PC-3 (cell line): Measurements from ENCODE around the gene CFAP46. TPM values are rescaled to one million over a fixed set of nuclear protein-coding genes. Genes with fewer than 3 reads are reported as not detected.
"Not testable (repeated sequence)": the region's sequence is repeated elsewhere in the genome, so short reads cannot be mapped to it uniquely, and the experiment has no call there.

ENCODE experiments used
- ATAC-seq: fragments of 200-7000 bp; cut with Tn5 transposase; 2 replicates; pipeline ENCODE4 v1.9.1; 2020; ENCODE audit warnings: mild to moderate bottlenecking, moderate library complexity
- BruUV-seq: library from RNA; stranded (reverse); fragments of 400-500 nt; replicated peaks from 2 replicates; lab custom pipeline; 2021; lab: Mats Ljungman, UMichigan
- CTCF ChIA-PET: fragments of 300-600 bp; sonication (Branson Sonifier 250); formaldehyde crosslinking; loops from one replicate; lab custom pipeline; 2022; ENCODE audit warnings: antibody characterized with exemption; lab: Charles Lee
- POLR2A ChIA-PET: fragments of 300-600 bp; sonication (Branson Sonifier 250); formaldehyde crosslinking; loops from one replicate; lab custom pipeline; 2022; ENCODE audit warnings: antibody characterized with exemption; ENCODE audit not compliant: unreplicated experiment; lab: Charles Lee
- DNase-seq: peaks from one replicate; pipeline ENCODE4 v3.0.0-alpha.2; 2015
- H2AFZ ChIP-seq: fragments of 300-600 bp; sonication (generic); 2 replicates; pipeline ENCODE4 v1.6.0; 2016; ENCODE audit warnings: antibody characterized with exemption, low read length
- H3F3A ChIP-seq: fragments of 300-600 bp; sonication (generic); one replicate; pipeline ENCODE4 v1.6.0; 2017; ENCODE audit warnings: antibody characterized with exemption, low read length, control low read depth, mild to moderate bottlenecking; ENCODE audit not compliant: unreplicated experiment
- H3K27ac ChIP-seq: fragments of 300-600 bp; sonication (generic); 2 replicates; pipeline ENCODE4 v1.5.1; 2016; ENCODE audit warnings: mild to moderate bottlenecking, low read length
- H3K27me3 ChIP-seq: fragments of 300-600 bp; sonication (generic); 2 replicates; pipeline ENCODE4 v1.6.1; 2016; ENCODE audit warnings: low read length, mixed read lengths
- H3K36me3 ChIP-seq: fragments of 300-600 bp; sonication (generic); 2 replicates; pipeline ENCODE4 v1.6.1; 2016; ENCODE audit warnings: low read depth, mixed run types, low read length, mixed read lengths
- H3K4me1 ChIP-seq: fragments of 300-600 bp; sonication (generic); 2 replicates; pipeline ENCODE4 v1.5.1; 2016; ENCODE audit warnings: low read length; ENCODE audit not compliant: insufficient read depth
- H3K4me2 ChIP-seq: fragments of 300-600 bp; sonication (generic); 2 replicates; pipeline ENCODE4 v1.6.0; 2016; ENCODE audit warnings: low read length
- H3K4me3 ChIP-seq: fragments of 300-600 bp; sonication (generic); 2 replicates; pipeline ENCODE4 v1.5.1; 2016; ENCODE audit warnings: mild to moderate bottlenecking, low read length, mixed read lengths
- H3K79me2 ChIP-seq: fragments of 300-600 bp; sonication (generic); 2 replicates; pipeline ENCODE4 v1.6.1; 2017; ENCODE audit warnings: low read length, mixed read lengths
- H3K9ac ChIP-seq: fragments of 300-600 bp; sonication (generic); 2 replicates; pipeline ENCODE4 v1.6.0; 2016; ENCODE audit warnings: mild to moderate bottlenecking, low read length
- H3K9me2 ChIP-seq: fragments of 300-600 bp; sonication (generic); replicated peaks from 2 replicates; pipeline ENCODE4 v1.6.1; 2016; ENCODE audit warnings: mixed run types, low read length, mixed read lengths
- H3K9me3 ChIP-seq: fragments of 300-600 bp; sonication (generic); 2 replicates; pipeline ENCODE4 v1.6.1; 2016; ENCODE audit warnings: low read length, mixed read lengths
- H4K20me1 ChIP-seq: fragments of 300-600 bp; sonication (generic); 2 replicates; pipeline ENCODE4 v1.6.1; 2016; ENCODE audit warnings: low read length, mixed read lengths
- EZH2 ChIP-seq: fragments of 300-600 bp; sonication (generic); IDR thresholded peaks from one replicate; pipeline ENCODE4 v1.6.1; 2017; ENCODE audit warnings: antibody characterized with exemption, mild to moderate bottlenecking, low read length; ENCODE audit not compliant: unreplicated experiment
- EZH2phosphoT487 ChIP-seq: fragments of 300-600 bp; sonication (generic); IDR thresholded peaks from 2 replicates; pipeline ENCODE4 v1.6.1; 2018; ENCODE audit warnings: mild to moderate bottlenecking, antibody characterized with exemption, low read length, borderline replicate concordance
- intact Hi-C: fragments of 100-400 bp; cut with micrococcal nuclease; formaldehyde crosslinking; loops from 2 replicates; pipeline ENCODE4 v1.9.0; 2023
- total RNA-seq: library from RNA; depleted of rRNA; stranded (reverse); fragments of >200 nt; gene quantifications from 2 replicates; pipeline ENCODE4 v1.2.3, GENCODE V29; 2014
- TF ChIP-seq, protein P1 (sequence below): fragments of 300-600 bp; sonication (generic); conservative IDR thresholded peaks from 2 replicates; pipeline ENCODE4 v1.5.1; 2017; ENCODE audit warnings: antibody characterized with exemption, low read depth, mild to moderate bottlenecking, low read length

Gene CFAP46
- total RNA-seq, 1 experiment from 2014 or later, result 0.04 TPM

DNA sequence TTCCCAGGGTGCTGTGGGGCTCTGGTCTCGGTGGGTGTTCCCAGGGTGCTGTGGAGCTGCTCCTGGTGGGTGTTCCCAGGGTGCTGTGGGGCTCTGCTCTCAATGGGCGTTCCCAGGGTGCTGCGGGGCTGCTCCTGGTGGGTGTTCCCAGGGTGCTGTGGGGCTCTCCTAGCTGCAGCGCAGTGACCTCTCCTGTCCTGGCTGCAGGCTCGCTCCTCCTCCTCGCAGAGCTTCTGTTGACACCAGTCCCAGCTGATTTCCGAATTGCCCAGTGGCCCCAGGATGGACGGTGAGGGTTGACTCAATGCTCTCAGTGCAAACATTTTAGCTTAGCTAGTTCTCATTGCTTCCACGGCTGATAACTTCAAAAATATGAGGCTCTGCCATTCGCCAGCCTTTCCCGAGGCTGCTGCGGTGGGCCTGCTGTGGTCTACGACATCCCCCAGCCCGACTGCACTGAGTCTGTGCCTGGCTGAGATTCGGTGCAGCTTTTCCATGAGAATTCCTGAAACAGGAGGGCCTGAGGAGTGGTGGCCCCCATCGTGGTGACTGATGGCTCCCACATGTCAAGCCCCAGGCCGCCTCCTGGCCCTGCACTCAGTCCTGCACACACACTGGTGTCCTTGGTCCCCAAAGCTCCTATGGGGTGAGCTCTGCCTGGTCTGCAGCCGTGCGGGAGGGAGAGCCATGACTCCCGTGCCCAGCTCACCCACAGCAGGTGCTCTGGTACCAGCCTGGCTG, 98.1 kb downstream of the CFAP46 start:
- H4K20me1 ChIP-seq, result no peaks in the 10 kb centered on the region
- no peak for DNase-seq
- H3K27ac ChIP-seq, result no peak overlapping the region
- ChIA-PET POLR2A (no interaction called here), CTCF (no interaction called here)
- H3K4me2 ChIP-seq, result no peak overlapping the region
- H2AFZ ChIP-seq, result no peak overlapping the region
- peaks cover 5% of the 10 kb centered on the region; the same call in 1 of the 2 replicates for H3K9me3 ChIP-seq
- peaks cover 48% of the 10 kb centered on the region for H3K27me3 ChIP-seq
- BruUV-seq, result no TSS peak
- H3K4me1 ChIP-seq, result no peaks in the 10 kb centered on the region
- H3K9me2 ChIP-seq, result no peaks in the 10 kb centered on the region
- intact Hi-C loops, result no loop called here
- no peak for ATAC-seq
- TF ChIP-seq EZH2phosphoT487 (no peak), EZH2 (no peak)
- TF ChIP-seq, protein P1, sequence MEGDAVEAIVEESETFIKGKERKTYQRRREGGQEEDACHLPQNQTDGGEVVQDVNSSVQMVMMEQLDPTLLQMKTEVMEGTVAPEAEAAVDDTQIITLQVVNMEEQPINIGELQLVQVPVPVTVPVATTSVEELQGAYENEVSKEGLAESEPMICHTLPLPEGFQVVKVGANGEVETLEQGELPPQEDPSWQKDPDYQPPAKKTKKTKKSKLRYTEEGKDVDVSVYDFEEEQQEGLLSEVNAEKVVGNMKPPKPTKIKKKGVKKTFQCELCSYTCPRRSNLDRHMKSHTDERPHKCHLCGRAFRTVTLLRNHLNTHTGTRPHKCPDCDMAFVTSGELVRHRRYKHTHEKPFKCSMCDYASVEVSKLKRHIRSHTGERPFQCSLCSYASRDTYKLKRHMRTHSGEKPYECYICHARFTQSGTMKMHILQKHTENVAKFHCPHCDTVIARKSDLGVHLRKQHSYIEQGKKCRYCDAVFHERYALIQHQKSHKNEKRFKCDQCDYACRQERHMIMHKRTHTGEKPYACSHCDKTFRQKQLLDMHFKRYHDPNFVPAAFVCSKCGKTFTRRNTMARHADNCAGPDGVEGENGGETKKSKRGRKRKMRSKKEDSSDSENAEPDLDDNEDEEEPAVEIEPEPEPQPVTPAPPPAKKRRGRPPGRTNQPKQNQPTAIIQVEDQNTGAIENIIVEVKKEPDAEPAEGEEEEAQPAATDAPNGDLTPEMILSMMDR, result no peak
- H3F3A ChIP-seq, result no peaks in the 10 kb centered on the region
- no peak overlapping the region for H3K4me3 ChIP-seq
- no peak overlapping the region for H3K9ac ChIP-seq
- no peaks in the 10 kb centered on the region for H3K36me3 ChIP-seq
- no peaks in the 10 kb centered on the region for H3K79me2 ChIP-seq

DNA sequence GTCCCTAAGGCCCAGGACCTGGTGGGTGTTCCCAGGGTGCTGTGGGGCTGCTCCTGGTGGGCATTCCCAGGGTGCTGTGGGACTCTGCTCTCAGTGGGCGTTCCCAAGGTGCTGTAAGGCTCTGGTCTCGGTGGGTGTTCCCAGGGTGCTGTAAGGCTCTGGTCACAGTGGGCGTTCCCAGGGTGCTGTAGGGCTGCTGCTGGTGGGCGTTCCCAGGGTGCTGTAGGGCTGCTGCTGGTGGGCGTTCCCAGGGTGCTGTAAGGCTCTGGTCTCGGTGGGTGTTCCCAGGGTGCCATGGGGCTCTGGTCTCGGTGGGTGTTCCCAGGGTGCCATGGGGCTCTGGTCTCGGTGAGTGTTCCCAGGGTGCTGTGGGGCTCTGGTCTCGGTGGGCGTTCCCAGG, 99.1 kb downstream of the CFAP46 start:
- DNase-seq, H3F3A ChIP-seq, H3K9me2 ChIP-seq, H3K4me1 ChIP-seq, H3K4me3 ChIP-seq, H3K36me3 ChIP-seq, H3K79me2 ChIP-seq, POLR2A ChIA-PET, H2AFZ ChIP-seq, H3K9ac ChIP-seq, H3K27ac ChIP-seq, ATAC-seq, H3K4me2 ChIP-seq, BruUV-seq, H4K20me1 ChIP-seq, CTCF ChIA-PET, H3K9me3 ChIP-seq, intact Hi-C loops: not testable (repeated sequence)
- H3K27me3 ChIP-seq, result peaks cover 42% of the 10 kb centered on the region

DNA sequence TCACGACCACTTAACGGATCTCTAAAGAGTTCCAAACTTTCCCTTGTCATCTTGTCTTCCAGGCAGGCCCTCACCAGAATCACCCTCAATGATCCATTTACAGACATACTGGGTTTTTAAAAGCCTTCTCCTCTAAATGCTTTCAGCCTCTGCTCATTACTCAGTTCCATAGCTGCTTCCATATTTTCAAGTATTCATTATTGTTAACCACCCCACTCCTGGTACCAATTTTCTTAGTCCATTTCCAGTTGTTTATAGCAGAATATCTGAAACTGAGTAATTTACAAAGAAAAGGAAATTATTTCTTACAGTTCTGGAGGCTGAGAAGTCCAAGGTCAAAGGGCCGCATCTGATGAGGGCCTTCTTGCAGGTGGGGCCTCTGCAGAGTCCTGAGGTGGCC, 100.0 kb downstream of the CFAP46 start:
- DNase-seq (no peak), ATAC-seq (no peak)
- H3K4me2 ChIP-seq, result no peak overlapping the region
- no peak overlapping the region for H3K27ac ChIP-seq
- no peaks in the 10 kb centered on the region for H4K20me1 ChIP-seq
- no peaks in the 10 kb centered on the region for H3K79me2 ChIP-seq
- intact Hi-C loops, result no loop called here
- H3K27me3 ChIP-seq, result peaks cover 33% of the 10 kb centered on the region
- no peaks in the 10 kb centered on the region for H3K36me3 ChIP-seq
- no peak overlapping the region for H2AFZ ChIP-seq
- H3K9me3 ChIP-seq, result peaks cover 5% of the 10 kb centered on the region; the same call in 1 of the 2 replicates
- BruUV-seq, result no TSS peak
- ChIA-PET CTCF (no interaction called here), POLR2A (no interaction called here)
- H3K9me2 ChIP-seq, result no peaks in the 10 kb centered on the region
- H3K4me3 ChIP-seq, result no peak overlapping the region
- no peaks in the 10 kb centered on the region for H3K4me1 ChIP-seq
- TF ChIP-seq, protein P1, result no peak
- TF ChIP-seq EZH2phosphoT487 (no peak), EZH2 (no peak)
- H3F3A ChIP-seq, result no peaks in the 10 kb centered on the region
- no peak overlapping the region for H3K9ac ChIP-seq
